HG03558 (cell line): ENCODE measurements around the gene FADS6.

ENCODE experiments used
- ATAC-seq: cut with Tn5 transposase; IDR thresholded peaks from one replicate; pipeline ENCODE4 v1.9.1; 2021; ENCODE audit warnings: moderate number of reproducible peaks; ENCODE audit not compliant: unreplicated experiment; ENCODE audit errors: extremely low read depth

FADS6 gene

DNA sequence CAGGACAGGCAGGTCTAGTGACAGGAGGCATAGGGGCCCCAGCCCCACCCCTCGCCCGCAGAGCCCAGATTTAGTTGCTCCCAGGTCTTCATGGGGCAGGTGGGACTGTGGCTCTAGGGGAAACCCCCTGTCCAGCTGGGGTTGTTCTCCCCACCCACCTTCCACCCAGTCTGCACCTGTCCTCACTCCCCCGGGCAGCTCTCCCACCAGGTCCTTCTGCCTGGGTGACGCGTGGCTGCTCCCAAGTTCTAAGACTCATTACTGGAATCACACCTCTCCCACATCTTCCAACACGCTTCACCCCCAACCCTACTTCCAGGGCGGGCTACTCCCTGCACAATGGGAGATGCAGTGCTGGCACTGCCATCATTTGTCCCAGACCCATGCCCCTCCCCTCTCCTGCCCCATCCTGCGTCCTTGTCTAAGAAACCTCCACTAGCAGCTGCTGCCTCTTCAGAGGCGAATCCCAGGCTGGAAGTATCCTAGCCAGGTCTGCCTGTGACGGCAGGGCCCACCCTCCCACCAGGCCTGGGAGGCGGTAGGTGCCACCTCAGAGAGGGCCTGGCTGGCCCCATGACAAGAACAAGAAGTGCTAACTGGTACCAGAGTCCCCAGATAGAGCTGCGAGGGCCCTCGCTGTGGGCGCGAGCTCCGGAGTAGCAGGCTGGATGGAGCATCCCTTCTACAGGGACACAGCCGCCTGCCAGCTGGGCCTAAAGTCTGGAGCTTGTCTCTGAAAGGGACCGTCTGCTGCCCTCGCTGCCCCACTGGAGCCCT is 56.6 kb downstream of the FADS6 start:
- ATAC-seq = no peak

DNA sequence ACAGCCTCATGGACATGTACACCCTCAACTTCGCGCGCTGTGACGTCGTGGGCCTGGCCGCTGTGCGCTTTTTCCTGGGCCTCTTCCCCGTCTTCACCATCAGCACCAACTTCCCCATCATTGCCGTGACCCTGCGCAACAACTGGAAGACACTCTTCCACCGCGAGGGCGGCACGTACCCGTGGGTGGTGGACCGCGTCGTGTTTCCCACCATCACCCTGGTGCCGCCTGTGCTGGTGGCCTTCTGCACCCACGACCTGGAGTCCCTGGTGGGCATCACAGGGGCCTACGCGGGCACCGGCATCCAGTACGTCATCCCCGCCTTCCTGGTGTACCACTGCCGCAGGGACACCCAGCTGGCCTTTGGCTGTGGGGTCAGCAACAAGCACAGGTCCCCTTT is 57.2 kb downstream of the FADS6 start:
- ATAC-seq = no peak

DNA sequence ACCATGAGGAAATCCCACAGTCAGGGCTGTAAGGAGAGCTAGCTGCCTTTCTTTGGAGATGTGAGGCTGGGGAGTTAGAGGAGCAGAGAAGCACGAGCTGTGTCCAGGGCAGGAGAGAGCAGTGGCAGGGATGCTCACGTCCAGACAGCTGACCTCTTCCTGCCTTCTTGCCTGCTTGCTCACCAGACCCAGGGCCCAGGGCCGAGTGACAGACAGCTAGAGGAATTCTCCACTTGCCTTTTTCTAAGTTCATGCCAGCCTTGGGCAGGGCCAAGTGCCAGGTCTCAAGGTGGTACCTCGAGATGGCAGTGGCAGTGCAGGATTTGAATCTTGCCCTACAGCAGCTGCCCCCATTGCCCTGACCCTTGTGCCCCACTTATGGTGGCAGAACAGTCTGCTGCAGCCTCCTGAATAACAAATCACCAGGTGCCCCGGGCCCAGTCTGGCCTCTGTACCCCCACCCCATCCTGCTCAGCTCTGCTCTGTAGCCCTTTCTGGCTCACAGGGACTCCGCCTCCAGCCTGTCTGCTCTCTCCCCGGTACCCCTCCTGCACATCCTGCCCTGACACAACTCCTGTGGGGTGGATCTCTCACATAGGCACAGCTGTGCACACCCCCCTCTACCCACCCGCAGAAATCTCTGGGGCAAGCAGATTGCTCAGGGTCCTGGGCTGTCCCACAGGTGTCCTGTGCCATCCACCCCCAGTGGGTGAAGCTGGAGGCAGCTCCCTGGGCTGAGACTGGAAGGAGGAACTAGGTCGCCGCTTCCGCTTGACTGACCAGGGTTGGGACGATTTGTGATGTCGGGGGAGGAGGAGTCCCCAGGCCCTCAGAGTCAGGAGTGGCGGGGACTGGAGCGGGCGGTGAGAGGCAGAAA is 59.7 kb downstream of the FADS6 start:
- ATAC-seq = no peak

DNA sequence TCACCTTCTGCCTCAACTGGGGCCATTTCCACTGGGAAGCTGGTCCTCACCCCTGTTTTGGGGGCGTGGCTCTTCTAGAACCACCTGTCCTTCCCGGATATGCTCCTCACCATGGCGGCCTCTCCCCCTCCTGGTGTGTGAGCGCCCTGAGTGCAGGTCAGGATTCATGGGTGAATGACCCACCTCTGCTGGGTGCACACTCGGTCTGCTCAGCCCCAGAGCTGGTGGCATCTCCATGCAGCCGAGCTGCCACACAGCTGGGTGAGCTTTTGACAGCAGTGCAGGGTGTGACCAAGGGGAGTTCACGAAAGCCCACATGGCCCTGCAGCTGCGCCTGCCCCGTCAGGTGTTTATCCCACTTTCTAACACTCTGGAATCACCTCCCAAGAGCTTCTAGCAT is 61.0 kb downstream of the FADS6 start:
- ATAC-seq = no peak

DNA sequence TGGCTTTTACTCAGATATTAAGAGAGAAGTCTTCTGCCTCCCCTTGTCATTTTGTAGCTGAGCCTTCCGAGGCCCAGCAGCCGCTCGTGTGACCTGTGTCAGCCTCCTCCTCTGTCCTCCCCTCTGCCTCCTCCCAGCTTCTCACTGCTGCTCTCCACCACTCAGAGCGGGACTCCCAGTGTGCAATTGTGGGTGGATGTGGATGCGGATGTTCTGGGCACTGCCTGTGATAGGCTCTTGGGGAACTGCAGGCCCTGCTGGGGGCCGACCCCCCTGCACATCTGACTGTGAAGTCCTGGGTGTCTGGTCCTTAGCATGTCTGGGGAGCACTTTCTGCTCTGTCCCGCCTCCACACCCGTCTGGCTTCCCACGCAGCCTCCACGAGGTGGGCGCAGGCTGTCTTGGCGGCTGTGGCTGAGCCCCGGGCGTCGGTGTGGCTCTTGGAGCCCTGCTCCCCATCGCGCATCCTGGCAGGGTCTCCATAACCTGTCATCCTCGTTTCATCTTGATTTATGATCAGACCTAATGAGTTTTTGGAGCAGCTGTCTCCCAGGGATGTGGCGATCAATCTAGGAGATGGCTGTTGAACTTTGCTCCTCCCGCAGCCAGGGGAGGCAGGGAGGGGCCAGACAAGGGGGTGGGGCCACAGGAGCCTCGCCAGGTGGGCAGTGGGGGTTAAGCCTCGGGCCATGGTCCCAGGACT is 61.8 kb downstream of the FADS6 start:
- no peak for ATAC-seq

DNA sequence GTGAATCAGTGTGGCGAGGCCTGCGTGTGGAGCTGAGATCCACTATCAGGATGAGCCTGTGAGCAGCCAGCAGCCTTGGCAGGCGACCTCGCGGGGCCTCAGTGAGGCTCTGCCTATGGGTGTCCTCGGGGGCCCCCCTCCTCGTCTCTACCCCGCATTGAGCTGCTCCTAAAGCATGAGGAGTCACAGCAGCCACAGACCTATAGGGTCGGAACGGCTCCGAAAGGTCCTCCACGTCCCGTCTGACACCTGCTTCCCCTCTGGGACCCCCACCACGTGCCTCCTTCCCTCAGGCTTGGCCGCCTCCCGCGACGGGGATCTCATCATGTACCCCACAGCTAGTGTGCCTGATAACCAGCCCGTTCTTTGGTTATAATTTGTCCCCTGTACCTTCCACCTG is 62.6 kb downstream of the FADS6 start:
- ATAC-seq = no peak

DNA sequence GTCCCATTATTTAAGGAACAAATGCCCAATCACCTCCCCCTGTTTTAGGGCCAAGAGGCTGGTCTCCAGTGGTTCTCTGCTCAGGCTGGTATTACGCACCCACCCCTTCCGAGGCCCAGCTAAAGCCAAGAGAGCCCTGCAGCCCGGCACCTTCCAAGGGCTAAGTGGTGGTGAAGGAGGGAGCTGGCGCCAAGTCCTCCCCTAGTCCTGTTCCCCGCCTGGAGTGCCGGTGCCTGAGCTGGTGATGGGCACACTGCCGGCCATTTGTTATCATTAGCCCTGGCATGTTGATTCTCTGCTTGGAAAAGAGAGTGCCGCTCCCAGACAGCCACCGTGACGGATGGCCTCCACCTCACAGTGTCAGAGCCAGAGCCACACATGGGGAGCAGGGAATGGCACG is 65.6 kb downstream of the FADS6 start:
- no peak for ATAC-seq
